ENCODE measurements around the gene KDM1B. TPM values are rescaled to one million over a fixed set of nuclear protein-coding genes. Genes with fewer than 3 reads are reported as not detected.
"Not testable (repeated sequence)": the region's sequence is repeated elsewhere in the genome, so short reads cannot be mapped to it uniquely, and the experiment has no call there.

Gene KDM1B
- polyA plus RNA-seq, 1 of the 3 experiments (the other 2 are of a cell fraction): 9.4 TPM

- Histone ChIP-seq H3K27ac (ENCODE audit: low read depth in 2 of 2, low read length in 1 of 2) (no peak overlapping the region), H3K9me2 (no peaks in the 10 kb centered on the region), H3F3A (replicated peaks; ENCODE audit: insufficient read depth) (no peaks in the 10 kb centered on the region), H3K27me3 (ENCODE audit: insufficient read depth) (no peaks in the 10 kb centered on the region), H3K4me2 (no peak overlapping the region), H3K9ac (no peak overlapping the region), H4K20me1 (ENCODE audit: insufficient read depth) (no peaks in the 10 kb centered on the region), H3K79me2 (ENCODE audit: insufficient read depth) (no peaks in the 10 kb centered on the region), H3K4me3 (ENCODE audit: low read depth in 2 of 2, low read length in 1 of 2) (no peak overlapping the region), H3K4me1 (ENCODE audit: control insufficient read depth in 1 of 2, insufficient read depth in 2 of 2, low read depth in 1 of 2, low read length in 1 of 2) (no peaks in the 10 kb centered on the region), H3K9me3 (no peaks in the 10 kb centered on the region), H2AFZ (ENCODE audit: low read depth) (no peak overlapping the region), H3K36me3 (replicated peaks in 1 of 2; ENCODE audit: control insufficient read depth in 1 of 2, insufficient read depth in 2 of 2, low read length in 1 of 2) (no peaks in the 10 kb centered on the region)
- POLR2A ChIA-PET: no interaction called here
- TF ChIP-seq SIN3A (IDR thresholded peaks at IDR 0.05; ENCODE audit: borderline replicate concordance, low read depth, low read length): no peak
- no peak for TF ChIP-seq RAD21 (IDR thresholded peaks at IDR 0.05; ENCODE audit: low read length)
- no peak for TF ChIP-seq MXI1 (IDR thresholded peaks at IDR 0.05; ENCODE audit: low read depth, low read length)
- no peak for TF ChIP-seq TEAD4 (IDR thresholded peaks at IDR 0.05; ENCODE audit: borderline replicate concordance, insufficient read depth)
- TF ChIP-seq USF2 (IDR thresholded peaks at IDR 0.05; ENCODE audit: borderline replicate concordance, low read depth, low read length): no peak
- TF ChIP-seq FOXJ3 (CRISPR knock-in tag; IDR thresholded peaks at IDR 0.05): no peak
- no peak for TF ChIP-seq IRF3 (IDR thresholded peaks at IDR 0.05; ENCODE audit: low read depth, low read length)
- no peak for TF ChIP-seq CHD2 (IDR thresholded peaks at IDR 0.05; ENCODE audit: low read length, partially characterized antibody)
- no peak for TF ChIP-seq GATA2 (CRISPR knock-in tag; IDR thresholded peaks at IDR 0.05)
- TF ChIP-seq JUND (IDR thresholded peaks at IDR 0.05): no peak
- no peak for TF ChIP-seq RXRA (IDR thresholded peaks at IDR 0.05; ENCODE audit: borderline replicate concordance, low read depth)
- no peak for TF ChIP-seq CTCF (IDR thresholded peaks at IDR 0.05)
- no peak for TF ChIP-seq FOSL2 (IDR thresholded peaks at IDR 0.05; ENCODE audit: borderline replicate concordance, low read depth)
- no peak for TF ChIP-seq GABPA (IDR thresholded peaks at IDR 0.05; ENCODE audit: low read depth)
- no peak for TF ChIP-seq MEF2A (IDR thresholded peaks at IDR 0.05; ENCODE audit: borderline replicate concordance, low read depth)
- TF ChIP-seq TAF1 (IDR thresholded peaks at IDR 0.05; ENCODE audit: borderline replicate concordance, low read depth, low read length): no peak
- WGBS (ENCODE audit: low lambda C conversion rate): 76% methylated on average over 2 of the region's 2 CpGs
- CTCF ChIA-PET: interaction anchor here (1.3 kb wide), 1 partner anchor 15 kb away, joined by 4 read pairs; no protein-coding TSS in a partner anchor
- DNase-seq: no peak
Observed at GRCh38 chr6:18207949-18208348, 52.7 kb downstream of the KDM1B start.

GRCh38 chr6:18208778-18209177, 53.6 kb downstream of the KDM1B start:
- H3K9me2 ChIP-seq; H3K4me1 ChIP-seq (ENCODE audit: control insufficient read depth in 1 of 2, insufficient read depth in 2 of 2, low read depth in 1 of 2, low read length in 1 of 2); H3K4me2 ChIP-seq; H4K20me1 ChIP-seq (ENCODE audit: insufficient read depth); H3K9me3 ChIP-seq; H3K27ac ChIP-seq (ENCODE audit: low read depth in 2 of 2, low read length in 1 of 2); POLR2A ChIA-PET; H3K36me3 ChIP-seq (replicated peaks in 1 of 2; ENCODE audit: control insufficient read depth in 1 of 2, insufficient read depth in 2 of 2, low read length in 1 of 2); H3F3A ChIP-seq (replicated peaks; ENCODE audit: insufficient read depth); DNase-seq; H3K27me3 ChIP-seq (ENCODE audit: insufficient read depth); H2AFZ ChIP-seq (ENCODE audit: low read depth); H3K4me3 ChIP-seq (ENCODE audit: low read depth in 2 of 2, low read length in 1 of 2); H3K9ac ChIP-seq; H3K79me2 ChIP-seq (ENCODE audit: insufficient read depth): not testable (repeated sequence)
- 95% methylated on average over 9 of the region's 9 CpGs for WGBS (ENCODE audit: low lambda C conversion rate)
- CTCF ChIA-PET: interaction anchor here (1.6 kb wide), 1 partner anchor 14 kb away, joined by 4 read pairs; no protein-coding TSS in a partner anchor

Data from SK-N-SH (cell line).